GM23338 (cell line): ENCODE data around the gene JAG1. TPM values are rescaled to one million over a fixed set of nuclear protein-coding genes. Genes with fewer than 3 reads are reported as not detected.

ENCODE experiments used
- ATAC-seq: fragments of 200-7000 bp; cut with Tn5 transposase; 3 replicates; pipeline ENCODE4 v1.9.1; 2020
- DNase-seq: peaks from one replicate; pipeline ENCODE4 v3.0.0-alpha.2; 2015; ENCODE audit warnings: low spot score
- H2AFZ ChIP-seq: fragments of 200-600 bp; sonication (generic); 2 replicates; pipeline ENCODE4 v1.8.0; 2016; ENCODE audit warnings: antibody characterized with exemption, mild to moderate bottlenecking, moderate library complexity
- H3F3A ChIP-seq: fragments of 200-600 bp; sonication (generic); replicated peaks from 2 replicates; pipeline ENCODE4 v1.8.0; 2017; ENCODE audit warnings: antibody characterized with exemption, mixed run types, low read depth
- H3K27ac ChIP-seq: fragments of 200-600 bp; sonication (generic); 2 replicates; pipeline ENCODE4 v1.6.1; 2016; ENCODE audit warnings: low read depth
- H3K27me3 ChIP-seq: fragments of 200-600 bp; sonication (generic); 2 replicates; pipeline ENCODE4 v1.8.0; 2016; ENCODE audit warnings: mild to moderate bottlenecking, mixed run types, moderate library complexity; ENCODE audit not compliant: insufficient read depth
- H3K36me3 ChIP-seq: fragments of 200-600 bp; sonication (generic); 2 replicates; pipeline ENCODE4 v1.8.0; 2016; ENCODE audit warnings: mild to moderate bottlenecking; ENCODE audit not compliant: insufficient read depth
- H3K4me1 ChIP-seq: fragments of 200-600 bp; sonication (generic); 2 replicates; pipeline ENCODE4 v1.8.0; 2016; ENCODE audit warnings: mild to moderate bottlenecking, moderate library complexity; ENCODE audit not compliant: insufficient read depth
- H3K4me2 ChIP-seq: fragments of 200-600 bp; sonication (generic); 2 replicates; pipeline ENCODE4 v1.7.1; 2017; ENCODE audit warnings: mixed run types
- H3K4me3 ChIP-seq: fragments of 200-600 bp; sonication (generic); 2 replicates; pipeline ENCODE4 v1.6.1; 2016; ENCODE audit warnings: mixed run types
- H3K79me2 ChIP-seq: fragments of 200-600 bp; sonication (generic); replicated peaks from 2 replicates; pipeline ENCODE4 v1.8.0; 2017; ENCODE audit warnings: mild to moderate bottlenecking; ENCODE audit not compliant: insufficient read depth
- H3K9me2 ChIP-seq: fragments of 200-600 bp; sonication (generic); 2 replicates; pipeline ENCODE4 v1.8.0; 2017; ENCODE audit not compliant: insufficient read depth
- H4K20me1 ChIP-seq: fragments of 200-600 bp; sonication (generic); replicated peaks from 2 replicates; pipeline ENCODE4 v1.8.0; 2017; ENCODE audit warnings: mild to moderate bottlenecking; ENCODE audit not compliant: insufficient read depth
- H3K27ac Mint-ChIP-seq: 2 replicates; pipeline ENCODE4 v1.8.0; 2020; ENCODE audit warnings: inconsistent platforms, mild to moderate bottlenecking, moderate library complexity, mixed read lengths
- H3K27me3 Mint-ChIP-seq: 3 replicates; pipeline ENCODE4 v1.8.0; 2022; ENCODE audit warnings: low read depth, mild to moderate bottlenecking, moderate library complexity, mixed read lengths, inconsistent platforms; ENCODE audit not compliant: insufficient read depth, poor library complexity
- H3K36me3 Mint-ChIP-seq: 3 replicates; pipeline ENCODE4 v1.8.0; 2021; ENCODE audit warnings: low read depth, mild to moderate bottlenecking, inconsistent platforms, moderate library complexity, mixed read lengths
- H3K4me1 Mint-ChIP-seq: 3 replicates; pipeline ENCODE4 v1.8.0; 2020; ENCODE audit warnings: mild to moderate bottlenecking, inconsistent platforms, mixed read lengths
- H3K4me3 Mint-ChIP-seq: 3 replicates; pipeline ENCODE4 v1.8.0; 2021; ENCODE audit warnings: moderate library complexity, mild to moderate bottlenecking, inconsistent platforms, mixed read lengths
- H3K9me3 Mint-ChIP-seq: 3 replicates; pipeline ENCODE4 v1.8.0; 2020; ENCODE audit warnings: moderate library complexity, mild to moderate bottlenecking, inconsistent platforms, mixed read lengths
- CREB1 ChIP-seq: fragments of 250-450 bp; sonication (Bioruptor Pico); IDR thresholded peaks from 2 replicates; pipeline ENCODE4 v1.5.0; 2020; ENCODE audit warnings: low read depth, mild to moderate bottlenecking, moderate library complexity
- EZH2 ChIP-seq: fragments of 200-600 bp; sonication (generic); IDR thresholded peaks from one replicate; pipeline ENCODE4 v1.8.0; 2017; ENCODE audit warnings: antibody characterized with exemption, mild to moderate bottlenecking, low read depth; ENCODE audit not compliant: unreplicated experiment
- EZH2phosphoT487 ChIP-seq: fragments of 200-600 bp; sonication (generic); IDR thresholded peaks from one replicate; pipeline ENCODE4 v1.8.1; 2018; ENCODE audit warnings: antibody characterized with exemption; ENCODE audit not compliant: unreplicated experiment
- JUNB ChIP-seq: IDR thresholded peaks from one replicate; pipeline ENCODE4 v1.6.1; 2016; ENCODE audit warnings: antibody characterized with exemption; ENCODE audit not compliant: unreplicated experiment
- NANOG ChIP-seq: IDR thresholded peaks from 2 replicates; pipeline ENCODE4 v1.6.1; 2016; ENCODE audit warnings: antibody characterized with exemption, borderline replicate concordance
- POLR2AphosphoS5 ChIP-seq: IDR thresholded peaks from 2 replicates; pipeline ENCODE4 v1.6.1; 2016; ENCODE audit warnings: antibody characterized with exemption, low read depth
- STAT1 ChIP-seq: IDR thresholded peaks from one replicate; pipeline ENCODE4 v1.6.1; 2016; ENCODE audit warnings: antibody characterized with exemption; ENCODE audit not compliant: unreplicated experiment
- ZNF114 ChIP-seq: fragments of 250-450 bp; sonication (Bioruptor Pico); IDR thresholded peaks from 2 replicates; pipeline ENCODE4 v1.5.0; 2020; ENCODE audit warnings: mild to moderate bottlenecking, moderate library complexity
- ZNF331 ChIP-seq: fragments of 250-450 bp; sonication (Bioruptor Pico); IDR thresholded peaks from 2 replicates; pipeline ENCODE4 v1.5.0; 2020; ENCODE audit warnings: low read depth, mild to moderate bottlenecking, moderate library complexity
- polyA plus RNA-seq: library from polyadenylated mRNA; unstranded; fragments of >200 nt; fragmentation: Nextera tagmentation; extraction: Ambion mirVana; gene quantifications from 2 replicates; pipeline ENCODE4 v1.2.1, GENCODE V29; 2016
- total RNA-seq: library from RNA; depleted of rRNA; stranded (reverse); fragments of >200 nt; shearing (Covaris generic); gene quantifications from 2 replicates; pipeline ENCODE4 v1.2.3, GENCODE V29; 2014
- TF ChIP-seq, protein P1 (sequence below): fragments of 250-450 bp; sonication (Bioruptor Pico); IDR thresholded peaks from 2 replicates; pipeline ENCODE4 v1.5.0; 2020; ENCODE audit warnings: mild to moderate bottlenecking, moderate library complexity
- TF ChIP-seq, protein P2 (sequence below), 2 experiments: fragments of 200-600 bp in 1 of 2; sonication (generic) in 1 of 2; conservative IDR thresholded peaks; 2 replicates each; pipeline versions ENCODE4 v1.5.1 to v1.6.1; 2016 to 2017; ENCODE audit warnings: antibody characterized with exemption in 2 of 2, low read depth in 2 of 2, mild to moderate bottlenecking in 2 of 2, moderate library complexity in 1 of 2
- TF ChIP-seq, protein P3 (sequence below): IDR thresholded peaks from 2 replicates; pipeline ENCODE4 v1.6.1; 2016; ENCODE audit warnings: antibody characterized with exemption
- TF ChIP-seq, protein P4 (sequence below): IDR thresholded peaks from one replicate; pipeline ENCODE4 v1.6.1; 2018; ENCODE audit warnings: antibody characterized with exemption; ENCODE audit not compliant: unreplicated experiment

JAG1 gene
- total and polyA plus RNA-seq, 2 experiments from 2014 or later = 9.7 to 46.5 TPM

DNA sequence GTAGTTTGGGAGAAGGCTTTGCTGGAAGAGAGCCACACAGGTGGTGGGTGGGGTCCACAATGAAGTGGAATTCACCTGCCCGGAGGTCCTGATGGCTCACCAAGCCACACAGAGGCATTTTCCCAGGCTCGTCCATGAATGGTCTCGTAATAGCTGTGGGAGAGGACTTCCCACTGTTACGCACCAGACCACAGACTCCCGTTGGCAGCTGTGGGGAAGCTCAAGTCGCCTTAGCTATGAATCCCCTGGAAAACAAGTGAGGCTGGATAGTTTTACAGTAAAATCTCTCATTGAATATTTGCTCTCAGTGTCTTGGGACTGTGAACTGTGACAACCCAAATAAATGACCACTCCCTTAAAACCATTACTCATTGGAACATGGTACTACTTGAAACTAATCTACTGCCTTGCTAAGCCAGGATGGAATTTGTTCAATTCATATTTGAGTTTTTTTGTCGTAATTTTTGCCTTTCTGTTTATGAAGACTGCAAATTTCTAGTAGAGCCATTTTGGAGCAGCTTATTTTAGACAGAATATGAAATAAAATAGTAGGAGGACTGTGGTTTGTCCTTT lies 79.4 kb downstream of the JAG1 start:
- H2AFZ ChIP-seq = no peak overlapping the region
- H3K27ac Mint-ChIP-seq = no peak overlapping the region
- no peaks in the 10 kb centered on the region for H3K9me3 Mint-ChIP-seq
- H3K4me3 ChIP-seq = no peak overlapping the region
- no peaks in the 10 kb centered on the region for H3K79me2 ChIP-seq
- H3K27ac ChIP-seq = no peak overlapping the region
- TF ChIP-seq EZH2 (no peak), ZNF114 (CRISPR knock-in tag) (no peak), CREB1 (CRISPR knock-in tag) (no peak), NANOG (no peak), JUNB (no peak), POLR2AphosphoS5 (no peak), ZNF331 (CRISPR knock-in tag) (no peak), STAT1 (no peak), EZH2phosphoT487 (no peak)
- TF ChIP-seq, protein P1, sequence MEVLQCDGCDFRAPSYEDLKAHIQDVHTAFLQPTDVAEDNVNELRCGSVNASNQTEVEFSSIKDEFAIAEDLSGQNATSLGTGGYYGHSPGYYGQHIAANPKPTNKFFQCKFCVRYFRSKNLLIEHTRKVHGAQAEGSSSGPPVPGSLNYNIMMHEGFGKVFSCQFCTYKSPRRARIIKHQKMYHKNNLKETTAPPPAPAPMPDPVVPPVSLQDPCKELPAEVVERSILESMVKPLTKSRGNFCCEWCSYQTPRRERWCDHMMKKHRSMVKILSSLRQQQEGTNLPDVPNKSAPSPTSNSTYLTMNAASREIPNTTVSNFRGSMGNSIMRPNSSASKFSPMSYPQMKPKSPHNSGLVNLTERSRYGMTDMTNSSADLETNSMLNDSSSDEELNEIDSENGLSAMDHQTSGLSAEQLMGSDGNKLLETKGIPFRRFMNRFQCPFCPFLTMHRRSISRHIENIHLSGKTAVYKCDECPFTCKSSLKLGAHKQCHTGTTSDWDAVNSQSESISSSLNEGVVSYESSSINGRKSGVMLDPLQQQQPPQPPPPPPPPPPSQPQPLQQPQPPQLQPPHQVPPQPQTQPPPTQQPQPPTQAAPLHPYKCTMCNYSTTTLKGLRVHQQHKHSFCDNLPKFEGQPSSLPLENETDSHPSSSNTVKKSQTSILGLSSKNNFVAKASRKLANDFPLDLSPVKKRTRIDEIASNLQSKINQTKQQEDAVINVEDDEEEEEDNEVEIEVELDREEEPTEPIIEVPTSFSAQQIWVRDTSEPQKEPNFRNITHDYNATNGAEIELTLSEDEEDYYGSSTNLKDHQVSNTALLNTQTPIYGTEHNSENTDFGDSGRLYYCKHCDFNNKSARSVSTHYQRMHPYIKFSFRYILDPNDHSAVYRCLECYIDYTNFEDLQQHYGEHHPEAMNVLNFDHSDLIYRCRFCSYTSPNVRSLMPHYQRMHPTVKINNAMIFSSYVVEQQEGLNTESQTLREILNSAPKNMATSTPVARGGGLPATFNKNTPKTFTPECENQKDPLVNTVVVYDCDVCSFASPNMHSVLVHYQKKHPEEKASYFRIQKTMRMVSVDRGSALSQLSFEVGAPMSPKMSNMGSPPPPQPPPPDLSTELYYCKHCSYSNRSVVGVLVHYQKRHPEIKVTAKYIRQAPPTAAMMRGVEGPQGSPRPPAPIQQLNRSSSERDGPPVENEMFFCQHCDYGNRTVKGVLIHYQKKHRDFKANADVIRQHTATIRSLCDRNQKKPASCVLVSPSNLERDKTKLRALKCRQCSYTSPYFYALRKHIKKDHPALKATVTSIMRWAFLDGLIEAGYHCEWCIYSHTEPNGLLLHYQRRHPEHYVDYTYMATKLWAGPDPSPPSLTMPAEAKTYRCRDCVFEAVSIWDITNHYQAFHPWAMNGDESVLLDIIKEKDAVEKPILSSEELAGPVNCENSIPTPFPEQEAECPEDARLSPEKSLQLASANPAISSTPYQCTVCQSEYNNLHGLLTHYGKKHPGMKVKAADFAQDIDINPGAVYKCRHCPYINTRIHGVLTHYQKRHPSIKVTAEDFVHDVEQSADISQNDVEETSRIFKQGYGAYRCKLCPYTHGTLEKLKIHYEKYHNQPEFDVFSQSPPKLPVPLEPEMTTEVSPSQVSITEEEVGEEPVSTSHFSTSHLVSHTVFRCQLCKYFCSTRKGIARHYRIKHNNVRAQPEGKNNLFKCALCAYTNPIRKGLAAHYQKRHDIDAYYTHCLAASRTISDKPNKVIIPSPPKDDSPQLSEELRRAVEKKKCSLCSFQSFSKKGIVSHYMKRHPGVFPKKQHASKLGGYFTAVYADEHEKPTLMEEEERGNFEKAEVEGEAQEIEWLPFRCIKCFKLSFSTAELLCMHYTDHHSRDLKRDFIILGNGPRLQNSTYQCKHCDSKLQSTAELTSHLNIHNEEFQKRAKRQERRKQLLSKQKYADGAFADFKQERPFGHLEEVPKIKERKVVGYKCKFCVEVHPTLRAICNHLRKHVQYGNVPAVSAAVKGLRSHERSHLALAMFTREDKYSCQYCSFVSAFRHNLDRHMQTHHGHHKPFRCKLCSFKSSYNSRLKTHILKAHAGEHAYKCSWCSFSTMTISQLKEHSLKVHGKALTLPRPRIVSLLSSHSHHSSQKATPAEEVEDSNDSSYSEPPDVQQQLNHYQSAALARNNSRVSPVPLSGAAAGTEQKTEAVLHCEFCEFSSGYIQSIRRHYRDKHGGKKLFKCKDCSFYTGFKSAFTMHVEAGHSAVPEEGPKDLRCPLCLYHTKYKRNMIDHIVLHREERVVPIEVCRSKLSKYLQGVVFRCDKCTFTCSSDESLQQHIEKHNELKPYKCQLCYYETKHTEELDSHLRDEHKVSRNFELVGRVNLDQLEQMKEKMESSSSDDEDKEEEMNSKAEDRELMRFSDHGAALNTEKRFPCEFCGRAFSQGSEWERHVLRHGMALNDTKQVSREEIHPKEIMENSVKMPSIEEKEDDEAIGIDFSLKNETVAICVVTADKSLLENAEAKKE = no peak
- TF ChIP-seq, protein P2, sequence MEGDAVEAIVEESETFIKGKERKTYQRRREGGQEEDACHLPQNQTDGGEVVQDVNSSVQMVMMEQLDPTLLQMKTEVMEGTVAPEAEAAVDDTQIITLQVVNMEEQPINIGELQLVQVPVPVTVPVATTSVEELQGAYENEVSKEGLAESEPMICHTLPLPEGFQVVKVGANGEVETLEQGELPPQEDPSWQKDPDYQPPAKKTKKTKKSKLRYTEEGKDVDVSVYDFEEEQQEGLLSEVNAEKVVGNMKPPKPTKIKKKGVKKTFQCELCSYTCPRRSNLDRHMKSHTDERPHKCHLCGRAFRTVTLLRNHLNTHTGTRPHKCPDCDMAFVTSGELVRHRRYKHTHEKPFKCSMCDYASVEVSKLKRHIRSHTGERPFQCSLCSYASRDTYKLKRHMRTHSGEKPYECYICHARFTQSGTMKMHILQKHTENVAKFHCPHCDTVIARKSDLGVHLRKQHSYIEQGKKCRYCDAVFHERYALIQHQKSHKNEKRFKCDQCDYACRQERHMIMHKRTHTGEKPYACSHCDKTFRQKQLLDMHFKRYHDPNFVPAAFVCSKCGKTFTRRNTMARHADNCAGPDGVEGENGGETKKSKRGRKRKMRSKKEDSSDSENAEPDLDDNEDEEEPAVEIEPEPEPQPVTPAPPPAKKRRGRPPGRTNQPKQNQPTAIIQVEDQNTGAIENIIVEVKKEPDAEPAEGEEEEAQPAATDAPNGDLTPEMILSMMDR (conservative IDR thresholded peaks at IDR 0.05; ENCODE audit: low read depth in 2 of 2) = no peak
- TF ChIP-seq, protein P3, sequence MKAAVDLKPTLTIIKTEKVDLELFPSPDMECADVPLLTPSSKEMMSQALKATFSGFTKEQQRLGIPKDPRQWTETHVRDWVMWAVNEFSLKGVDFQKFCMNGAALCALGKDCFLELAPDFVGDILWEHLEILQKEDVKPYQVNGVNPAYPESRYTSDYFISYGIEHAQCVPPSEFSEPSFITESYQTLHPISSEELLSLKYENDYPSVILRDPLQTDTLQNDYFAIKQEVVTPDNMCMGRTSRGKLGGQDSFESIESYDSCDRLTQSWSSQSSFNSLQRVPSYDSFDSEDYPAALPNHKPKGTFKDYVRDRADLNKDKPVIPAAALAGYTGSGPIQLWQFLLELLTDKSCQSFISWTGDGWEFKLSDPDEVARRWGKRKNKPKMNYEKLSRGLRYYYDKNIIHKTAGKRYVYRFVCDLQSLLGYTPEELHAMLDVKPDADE = no peak
- TF ChIP-seq, protein P4, sequence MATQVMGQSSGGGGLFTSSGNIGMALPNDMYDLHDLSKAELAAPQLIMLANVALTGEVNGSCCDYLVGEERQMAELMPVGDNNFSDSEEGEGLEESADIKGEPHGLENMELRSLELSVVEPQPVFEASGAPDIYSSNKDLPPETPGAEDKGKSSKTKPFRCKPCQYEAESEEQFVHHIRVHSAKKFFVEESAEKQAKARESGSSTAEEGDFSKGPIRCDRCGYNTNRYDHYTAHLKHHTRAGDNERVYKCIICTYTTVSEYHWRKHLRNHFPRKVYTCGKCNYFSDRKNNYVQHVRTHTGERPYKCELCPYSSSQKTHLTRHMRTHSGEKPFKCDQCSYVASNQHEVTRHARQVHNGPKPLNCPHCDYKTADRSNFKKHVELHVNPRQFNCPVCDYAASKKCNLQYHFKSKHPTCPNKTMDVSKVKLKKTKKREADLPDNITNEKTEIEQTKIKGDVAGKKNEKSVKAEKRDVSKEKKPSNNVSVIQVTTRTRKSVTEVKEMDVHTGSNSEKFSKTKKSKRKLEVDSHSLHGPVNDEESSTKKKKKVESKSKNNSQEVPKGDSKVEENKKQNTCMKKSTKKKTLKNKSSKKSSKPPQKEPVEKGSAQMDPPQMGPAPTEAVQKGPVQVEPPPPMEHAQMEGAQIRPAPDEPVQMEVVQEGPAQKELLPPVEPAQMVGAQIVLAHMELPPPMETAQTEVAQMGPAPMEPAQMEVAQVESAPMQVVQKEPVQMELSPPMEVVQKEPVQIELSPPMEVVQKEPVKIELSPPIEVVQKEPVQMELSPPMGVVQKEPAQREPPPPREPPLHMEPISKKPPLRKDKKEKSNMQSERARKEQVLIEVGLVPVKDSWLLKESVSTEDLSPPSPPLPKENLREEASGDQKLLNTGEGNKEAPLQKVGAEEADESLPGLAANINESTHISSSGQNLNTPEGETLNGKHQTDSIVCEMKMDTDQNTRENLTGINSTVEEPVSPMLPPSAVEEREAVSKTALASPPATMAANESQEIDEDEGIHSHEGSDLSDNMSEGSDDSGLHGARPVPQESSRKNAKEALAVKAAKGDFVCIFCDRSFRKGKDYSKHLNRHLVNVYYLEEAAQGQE = no peak
- no peaks in the 10 kb centered on the region for H3F3A ChIP-seq
- H3K4me1 Mint-ChIP-seq = peaks cover 5% of the 10 kb centered on the region; the same call in 2 of the 3 replicates
- H3K4me3 Mint-ChIP-seq = no peak overlapping the region
- DNase-seq (no peak), ATAC-seq (no peak)
- no peaks in the 10 kb centered on the region for H4K20me1 ChIP-seq
- no peaks in the 10 kb centered on the region for H3K4me1 ChIP-seq
- H3K9me2 ChIP-seq = no peaks in the 10 kb centered on the region
- H3K36me3 ChIP-seq = no peaks in the 10 kb centered on the region
- H3K27me3 Mint-ChIP-seq = no peaks in the 10 kb centered on the region
- H3K4me2 ChIP-seq = no peak overlapping the region
- no peaks in the 10 kb centered on the region for H3K36me3 Mint-ChIP-seq
- H3K27me3 ChIP-seq = no peaks in the 10 kb centered on the region
